C4-2B (cell line): Measurements from ENCODE around the gene CCDC40.

Experiments
- H3K27ac ChIP-seq: fragments of 450-650 bp; 2 replicates; pipeline ENCODE4 v1.5.1; 2017
- ZFX ChIP-seq: fragments of 450-650 bp; IDR thresholded peaks from 2 replicates; pipeline ENCODE4 v1.6.1; 2017
- TF ChIP-seq, protein P1 (sequence below): fragments of 450-650 bp; conservative IDR thresholded peaks from 2 replicates; pipeline ENCODE4 v1.5.1; 2017; ENCODE audit warnings: mild to moderate bottlenecking

The CCDC40 gene

DNA sequence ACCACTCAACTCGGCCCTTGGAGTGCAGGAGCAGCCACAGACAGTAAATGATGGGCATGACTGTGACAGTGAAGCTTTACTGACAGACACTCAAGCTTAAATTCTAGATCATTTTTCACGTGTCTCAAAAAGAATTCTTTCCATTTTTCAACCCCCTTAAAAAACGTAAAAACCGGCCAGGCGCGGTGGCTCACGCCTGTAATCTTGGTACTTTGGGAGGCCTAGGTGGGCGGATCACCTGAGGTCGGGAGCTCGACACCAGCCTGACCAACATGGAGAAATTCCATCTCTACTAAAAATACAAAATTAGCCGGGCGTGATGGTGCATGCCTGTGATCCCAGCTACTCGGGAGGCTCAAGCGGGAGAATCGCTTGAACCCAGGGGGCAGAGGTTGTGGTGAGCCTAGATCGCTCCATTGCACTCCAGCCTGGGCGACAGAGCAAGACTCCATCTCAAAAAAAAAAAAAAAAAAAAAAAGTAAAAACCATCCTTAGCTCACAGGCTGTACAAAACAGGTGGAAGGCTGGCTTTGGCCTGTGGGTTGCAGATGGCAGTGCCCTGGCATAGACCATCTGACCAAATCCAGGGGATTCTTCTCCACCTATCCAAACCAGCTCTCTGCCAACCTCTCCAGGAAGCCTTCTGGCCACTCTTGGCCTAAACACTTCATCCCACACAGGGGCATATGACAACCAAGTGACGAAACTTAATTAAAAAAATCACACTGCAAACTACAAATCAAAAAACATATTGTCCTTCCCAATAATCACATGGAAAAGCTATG, 19.0 kb upstream of the CCDC40 start:
- H3K27ac ChIP-seq, result no peak overlapping the region
- no peak for TF ChIP-seq ZFX
- TF ChIP-seq, protein P1, sequence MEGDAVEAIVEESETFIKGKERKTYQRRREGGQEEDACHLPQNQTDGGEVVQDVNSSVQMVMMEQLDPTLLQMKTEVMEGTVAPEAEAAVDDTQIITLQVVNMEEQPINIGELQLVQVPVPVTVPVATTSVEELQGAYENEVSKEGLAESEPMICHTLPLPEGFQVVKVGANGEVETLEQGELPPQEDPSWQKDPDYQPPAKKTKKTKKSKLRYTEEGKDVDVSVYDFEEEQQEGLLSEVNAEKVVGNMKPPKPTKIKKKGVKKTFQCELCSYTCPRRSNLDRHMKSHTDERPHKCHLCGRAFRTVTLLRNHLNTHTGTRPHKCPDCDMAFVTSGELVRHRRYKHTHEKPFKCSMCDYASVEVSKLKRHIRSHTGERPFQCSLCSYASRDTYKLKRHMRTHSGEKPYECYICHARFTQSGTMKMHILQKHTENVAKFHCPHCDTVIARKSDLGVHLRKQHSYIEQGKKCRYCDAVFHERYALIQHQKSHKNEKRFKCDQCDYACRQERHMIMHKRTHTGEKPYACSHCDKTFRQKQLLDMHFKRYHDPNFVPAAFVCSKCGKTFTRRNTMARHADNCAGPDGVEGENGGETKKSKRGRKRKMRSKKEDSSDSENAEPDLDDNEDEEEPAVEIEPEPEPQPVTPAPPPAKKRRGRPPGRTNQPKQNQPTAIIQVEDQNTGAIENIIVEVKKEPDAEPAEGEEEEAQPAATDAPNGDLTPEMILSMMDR, result no peak

GRCh38 chr17:80018917-80019651, 17.4 kb upstream of the CCDC40 start:
- no peak overlapping the region for H3K27ac ChIP-seq
- TF ChIP-seq, protein P1, result no peak
- no peak for TF ChIP-seq ZFX

DNA sequence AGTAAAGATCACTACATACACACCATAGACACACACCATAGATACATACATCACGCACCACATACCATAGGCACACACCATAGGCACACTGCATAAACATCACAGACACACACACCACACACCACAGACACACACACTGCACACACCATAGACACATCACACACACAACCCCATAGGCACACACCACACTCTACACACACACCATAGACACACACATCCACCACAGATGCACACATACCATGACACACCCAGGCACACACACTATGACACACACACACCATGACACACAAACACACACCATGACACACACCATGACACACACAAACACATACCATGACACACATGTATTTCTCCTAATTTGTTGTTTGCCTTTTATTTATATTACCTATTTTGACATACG, 14.8 kb upstream of the CCDC40 start:
- no peak overlapping the region for H3K27ac ChIP-seq
- no peak for TF ChIP-seq ZFX
- TF ChIP-seq, protein P1, result no peak

GRCh38 chr17:80023481-80024205, 12.8 kb upstream of the CCDC40 start:
- TF ChIP-seq, protein P1, result no peak
- TF ChIP-seq ZFX, result no peak
- H3K27ac ChIP-seq, result no peak overlapping the region

DNA sequence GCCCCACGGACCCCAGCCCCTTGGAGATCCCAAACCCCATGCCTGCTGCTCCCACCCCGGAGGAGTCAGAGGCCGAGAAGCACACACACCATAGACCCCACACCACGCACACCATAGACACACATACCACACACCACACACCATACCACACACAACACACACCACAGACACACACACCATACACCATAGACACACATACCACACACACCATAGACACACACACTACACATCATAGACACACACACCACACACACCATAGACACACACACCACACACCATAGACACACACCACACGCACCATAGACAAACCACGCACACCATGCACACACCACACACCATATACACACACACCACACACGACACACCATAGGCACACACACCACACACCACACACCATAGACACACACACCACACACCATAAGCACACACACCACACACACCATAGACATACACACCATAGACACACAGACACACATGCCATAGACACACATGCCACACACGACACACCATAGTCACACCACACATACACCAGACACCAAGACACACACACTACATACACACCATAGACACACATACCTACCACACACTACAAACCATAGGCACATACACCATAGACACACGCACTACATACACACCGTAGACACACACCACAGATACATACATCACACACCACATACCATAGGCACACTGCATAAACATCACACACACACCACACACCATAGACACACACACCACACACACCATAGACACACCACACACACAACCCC, 12.1 kb upstream of the CCDC40 start:
- TF ChIP-seq, protein P1, result no peak
- TF ChIP-seq ZFX, result no peak
- H3K27ac ChIP-seq, result no peak overlapping the region

DNA sequence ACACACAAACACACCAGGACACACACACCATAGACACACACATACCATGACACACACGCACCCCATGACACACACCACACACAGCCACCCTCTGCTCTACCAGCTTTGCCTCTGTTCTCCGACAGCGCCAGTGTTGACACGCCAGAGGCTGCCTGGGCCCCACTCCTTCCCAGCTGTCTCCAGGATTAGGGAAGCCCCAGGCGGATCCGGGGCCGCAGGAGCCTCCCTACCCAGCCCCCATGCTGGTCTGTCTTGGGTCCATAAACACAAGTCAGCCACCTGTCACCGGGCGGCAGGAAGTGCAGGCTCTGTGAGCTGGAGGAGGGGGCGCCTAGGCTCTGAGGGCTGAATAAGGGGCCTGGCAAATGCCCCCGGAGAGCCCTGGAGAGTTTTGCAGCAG, 11.3 kb upstream of the CCDC40 start:
- H3K27ac ChIP-seq, result peak overlapping the region; percentile 94; the same call in 1 of the 2 replicates
- TF ChIP-seq, protein P1, result no peak
- no peak for TF ChIP-seq ZFX
